ENCODE data around the gene TAOK1. TPM values are rescaled to one million over a fixed set of nuclear protein-coding genes. Genes with fewer than 3 reads are reported as not detected.

TAOK1 gene
- total RNA-seq, 1 experiment from 2014 or later, result 87.1 TPM

DNA sequence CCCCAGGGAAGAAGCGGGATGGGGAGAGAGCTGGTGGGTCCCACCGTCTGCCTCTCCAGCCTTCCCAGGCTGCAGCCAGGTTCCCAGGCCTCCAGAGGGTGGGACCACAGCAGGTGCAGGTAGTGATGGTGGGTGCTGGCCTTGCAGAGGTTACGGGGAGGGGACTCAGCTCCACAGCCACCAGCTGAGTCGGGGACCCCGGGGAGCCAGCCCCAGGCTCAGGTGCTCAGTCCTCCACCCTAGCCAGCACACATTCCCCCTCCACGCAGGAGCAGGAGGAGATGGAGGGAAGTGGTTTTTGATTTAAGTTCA is 183.4 kb downstream of the TAOK1 start (continued):
- TF ChIP-seq FOXP1 (CRISPR knock-in tag; IDR thresholded peaks at IDR 0.05; ENCODE audit: borderline replicate concordance), result no peak
- no peak for TF ChIP-seq JUN (CRISPR knock-in tag; IDR thresholded peaks at IDR 0.05)

DNA sequence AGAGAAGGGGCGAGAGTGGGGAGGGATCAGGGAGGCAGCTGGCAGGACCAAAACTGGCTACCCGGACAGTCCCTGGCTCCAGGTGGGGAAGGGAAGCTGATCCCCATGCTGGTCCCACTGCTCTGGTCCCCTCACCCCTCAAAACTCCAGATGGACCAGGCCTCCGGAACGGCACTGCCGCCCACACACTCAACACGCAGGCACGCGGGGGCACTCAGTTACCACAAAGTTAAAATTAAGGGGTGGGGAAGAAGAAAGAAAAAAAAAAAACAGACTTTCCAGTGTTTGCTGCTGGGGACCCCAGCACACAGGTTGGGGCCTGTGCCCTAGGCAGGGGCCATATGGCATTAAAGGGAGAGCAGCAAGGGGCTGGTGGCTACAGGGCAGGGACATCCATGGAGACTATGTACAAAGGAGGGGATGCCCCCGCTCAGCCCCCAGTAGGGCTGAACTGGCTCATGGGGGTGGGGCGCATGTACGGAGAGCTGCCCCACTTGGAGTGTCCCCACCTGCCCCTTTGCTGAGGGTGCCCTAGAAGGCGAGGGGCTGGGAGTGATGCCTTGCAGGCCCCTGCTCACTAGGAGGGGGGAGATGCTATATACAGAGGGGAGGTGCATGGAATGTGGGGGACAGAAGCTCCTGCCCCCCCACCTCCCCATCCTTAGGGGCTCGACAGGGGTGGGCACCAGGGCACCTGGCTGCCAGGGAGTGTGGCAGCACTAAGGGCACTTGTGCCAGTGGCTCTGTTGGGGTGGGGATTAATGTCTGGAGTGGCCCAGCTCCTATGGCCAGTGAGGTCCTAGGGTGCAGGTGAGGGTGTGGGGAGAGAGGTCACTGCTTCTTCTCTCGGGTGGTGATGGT is 183.9 kb downstream of the TAOK1 start:
- TF ChIP-seq GTF2I (CRISPR knock-in tag; conservative IDR thresholded peaks at IDR 0.05) (no peak), ZNF232 (CRISPR knock-in tag; IDR thresholded peaks at IDR 0.05) (no peak), NFATC4 (CRISPR knock-in tag; IDR thresholded peaks at IDR 0.05) (no peak)
- CTCF ChIA-PET, result interaction anchor here (0.5 to 11.4 kb wide), 12 partner anchors 11 to 429 kb away, joined by 3 to 112 read pairs (median 7); partner anchors contain the start of gene ANKRD13B
- Mint-ChIP-seq H3K4me1 (peaks cover 8% of the 10 kb centered on the region), H3K9me3 (no peaks in the 10 kb centered on the region), H3K4me3 (no peak overlapping the region), H3K36me3 (peaks cover 15% of the 10 kb centered on the region; the same call in 1 of the 2 replicates), H3K27me3 (ENCODE audit: low read depth) (peaks cover 8% of the 10 kb centered on the region; the same call in 1 of the 2 replicates), H3K27ac (no peak overlapping the region)
- ATAC-seq (no peak), DNase-seq (ENCODE audit: low spot score) (no peak)
- POLR2A ChIA-PET, result interaction anchor here (1.2 kb wide), 1 partner anchor 17 kb away, joined by 3 read pairs; no protein-coding TSS in a partner anchor

DNA sequence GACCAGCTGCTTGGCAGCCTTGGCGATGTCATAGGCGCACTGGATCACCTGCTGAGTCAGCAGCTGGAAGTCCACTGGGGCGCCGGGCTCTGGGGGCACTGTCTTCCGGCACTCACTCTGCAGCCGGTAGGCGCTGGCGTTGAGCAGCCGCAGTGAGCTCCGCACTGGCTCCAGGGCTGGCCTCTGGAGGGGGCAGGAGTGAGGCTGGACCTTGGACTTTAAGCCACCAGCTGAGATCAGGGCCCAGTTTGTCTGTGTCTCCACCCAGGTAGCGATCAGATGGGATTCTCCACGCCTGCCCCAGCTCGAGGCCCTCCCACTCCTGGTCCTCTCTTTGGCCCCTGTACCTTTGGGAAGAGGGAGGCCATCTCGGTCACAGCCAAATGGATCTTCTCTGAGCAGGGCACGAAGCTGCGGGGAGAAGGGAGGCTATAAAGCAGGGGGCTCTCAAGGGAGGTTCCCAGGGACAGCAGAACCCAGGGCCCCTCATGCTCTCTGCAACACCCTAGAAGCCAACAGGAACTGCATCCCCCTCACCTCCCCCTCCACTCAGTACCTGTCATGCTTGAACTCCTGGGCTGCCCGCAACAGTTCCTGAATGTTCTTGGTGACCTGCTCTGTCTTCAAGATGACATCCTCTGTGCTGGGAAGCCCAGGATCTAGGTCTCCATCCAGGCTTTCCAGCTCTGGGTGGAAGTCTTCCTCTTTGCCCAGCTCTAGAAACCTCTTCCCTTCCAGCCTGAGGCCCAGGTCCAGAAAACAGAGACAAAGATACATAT is 184.8 kb downstream of the TAOK1 start:
- H3K27ac Mint-ChIP-seq, result no peak overlapping the region
- no peak overlapping the region for H3K4me3 Mint-ChIP-seq
- H3K9me3 Mint-ChIP-seq, result no peaks in the 10 kb centered on the region
- ATAC-seq (no peak), DNase-seq (ENCODE audit: low spot score) (no peak)
- peaks cover 21% of the 10 kb centered on the region for H3K36me3 Mint-ChIP-seq
- TF ChIP-seq FOXK1 (CRISPR knock-in tag; IDR thresholded peaks at IDR 0.05) (no peak), ZNF317 (CRISPR knock-in tag; IDR thresholded peaks at IDR 0.05; ENCODE audit: borderline replicate concordance, low read depth) (no peak), GABPB1 (CRISPR knock-in tag; IDR thresholded peaks at IDR 0.05) (peak; percentile 63; the same call in 1 of the 2 replicates), SMAD3 (CRISPR knock-in tag; IDR thresholded peaks at IDR 0.05; ENCODE audit: borderline replicate concordance) (no peak), ZNF232 (CRISPR knock-in tag; IDR thresholded peaks at IDR 0.05) (no peak)
- TF ChIP-seq, protein P1, sequence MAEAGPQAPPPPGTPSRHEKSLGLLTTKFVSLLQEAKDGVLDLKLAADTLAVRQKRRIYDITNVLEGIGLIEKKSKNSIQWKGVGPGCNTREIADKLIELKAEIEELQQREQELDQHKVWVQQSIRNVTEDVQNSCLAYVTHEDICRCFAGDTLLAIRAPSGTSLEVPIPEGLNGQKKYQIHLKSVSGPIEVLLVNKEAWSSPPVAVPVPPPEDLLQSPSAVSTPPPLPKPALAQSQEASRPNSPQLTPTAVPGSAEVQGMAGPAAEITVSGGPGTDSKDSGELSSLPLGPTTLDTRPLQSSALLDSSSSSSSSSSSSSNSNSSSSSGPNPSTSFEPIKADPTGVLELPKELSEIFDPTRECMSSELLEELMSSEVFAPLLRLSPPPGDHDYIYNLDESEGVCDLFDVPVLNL (CRISPR knock-in tag; IDR thresholded peaks at IDR 0.05; ENCODE audit: borderline replicate concordance, low read depth), result no peak
- TF ChIP-seq, protein P2, sequence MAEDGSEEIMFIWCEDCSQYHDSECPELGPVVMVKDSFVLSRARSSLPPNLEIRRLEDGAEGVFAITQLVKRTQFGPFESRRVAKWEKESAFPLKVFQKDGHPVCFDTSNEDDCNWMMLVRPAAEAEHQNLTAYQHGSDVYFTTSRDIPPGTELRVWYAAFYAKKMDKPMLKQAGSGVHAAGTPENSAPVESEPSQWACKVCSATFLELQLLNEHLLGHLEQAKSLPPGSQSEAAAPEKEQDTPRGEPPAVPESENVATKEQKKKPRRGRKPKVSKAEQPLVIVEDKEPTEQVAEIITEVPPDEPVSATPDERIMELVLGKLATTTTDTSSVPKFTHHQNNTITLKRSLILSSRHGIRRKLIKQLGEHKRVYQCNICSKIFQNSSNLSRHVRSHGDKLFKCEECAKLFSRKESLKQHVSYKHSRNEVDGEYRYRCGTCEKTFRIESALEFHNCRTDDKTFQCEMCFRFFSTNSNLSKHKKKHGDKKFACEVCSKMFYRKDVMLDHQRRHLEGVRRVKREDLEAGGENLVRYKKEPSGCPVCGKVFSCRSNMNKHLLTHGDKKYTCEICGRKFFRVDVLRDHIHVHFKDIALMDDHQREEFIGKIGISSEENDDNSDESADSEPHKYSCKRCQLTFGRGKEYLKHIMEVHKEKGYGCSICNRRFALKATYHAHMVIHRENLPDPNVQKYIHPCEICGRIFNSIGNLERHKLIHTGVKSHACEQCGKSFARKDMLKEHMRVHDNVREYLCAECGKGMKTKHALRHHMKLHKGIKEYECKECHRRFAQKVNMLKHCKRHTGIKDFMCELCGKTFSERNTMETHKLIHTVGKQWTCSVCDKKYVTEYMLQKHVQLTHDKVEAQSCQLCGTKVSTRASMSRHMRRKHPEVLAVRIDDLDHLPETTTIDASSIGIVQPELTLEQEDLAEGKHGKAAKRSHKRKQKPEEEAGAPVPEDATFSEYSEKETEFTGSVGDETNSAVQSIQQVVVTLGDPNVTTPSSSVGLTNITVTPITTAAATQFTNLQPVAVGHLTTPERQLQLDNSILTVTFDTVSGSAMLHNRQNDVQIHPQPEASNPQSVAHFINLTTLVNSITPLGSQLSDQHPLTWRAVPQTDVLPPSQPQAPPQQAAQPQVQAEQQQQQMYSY (CRISPR knock-in tag; IDR thresholded peaks at IDR 0.05), result no peak
- CTCF ChIA-PET, result interaction anchor here (0.5 to 11.4 kb wide), 8 partner anchors 9 to 205 kb away, joined by 3 to 112 read pairs (median 6); partner anchors contain the start of gene ANKRD13B
- H3K4me1 Mint-ChIP-seq, result peaks cover 5% of the 10 kb centered on the region
- peaks cover 8% of the 10 kb centered on the region; the same call in 1 of the 2 replicates for H3K27me3 Mint-ChIP-seq (ENCODE audit: low read depth)
- POLR2A ChIA-PET, result interaction anchor here (1.2 kb wide), 1 partner anchor 16 kb away, joined by 3 read pairs; no protein-coding TSS in a partner anchor

DNA sequence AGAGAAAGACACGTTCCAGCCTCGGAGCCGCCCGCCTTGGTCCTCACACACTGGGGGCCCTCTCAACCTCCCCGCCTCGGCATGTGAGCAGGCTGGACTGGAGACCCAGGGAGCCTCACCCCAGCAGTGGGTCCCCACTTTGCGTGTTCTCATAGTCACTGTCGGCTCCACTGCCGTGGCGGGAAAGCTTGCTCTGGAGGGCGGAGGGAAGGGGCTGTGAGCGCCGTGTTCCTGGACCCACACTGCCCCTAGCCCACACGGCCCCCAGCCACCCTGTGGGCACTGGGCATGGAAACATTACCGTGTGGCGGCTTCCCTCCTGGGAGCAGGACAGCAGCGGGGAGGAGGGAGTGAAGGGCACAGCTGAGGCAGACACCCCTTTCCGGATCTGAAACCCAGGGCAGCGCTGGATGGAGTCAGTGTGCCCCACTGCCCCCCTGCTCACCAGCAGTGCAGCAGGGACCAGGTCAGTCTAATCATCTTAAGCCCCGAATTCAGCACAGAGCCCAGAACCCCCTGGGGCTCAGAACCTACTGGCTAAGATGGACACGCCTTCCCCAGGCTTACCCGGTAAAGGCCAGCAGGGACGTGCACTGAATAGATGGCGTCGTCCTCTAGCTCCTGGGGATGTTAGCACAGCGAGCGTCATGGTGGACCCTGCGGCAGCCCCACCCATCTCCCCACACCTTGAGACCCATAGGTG is 185.5 kb downstream of the TAOK1 start:
- DNase-seq (ENCODE audit: low spot score) (no peak), ATAC-seq (no peak)
- peaks cover 25% of the 10 kb centered on the region for H3K36me3 Mint-ChIP-seq
- no peak overlapping the region for H3K4me3 Mint-ChIP-seq
- ChIA-PET POLR2A (interaction anchor here (0.5 to 1.2 kb wide), 2 partner anchors 15 to 303 kb away, joined by 3 to 5 read pairs; no protein-coding TSS in a partner anchor), CTCF (interaction anchor here (0.9 to 7.5 kb wide), 6 partner anchors 10 to 206 kb away, joined by 3 to 65 read pairs (median 6); partner anchors contain the start of gene ANKRD13B)
- peaks cover 6% of the 10 kb centered on the region; the same call in 1 of the 2 replicates for H3K27me3 Mint-ChIP-seq (ENCODE audit: low read depth)
- H3K27ac Mint-ChIP-seq, result no peak overlapping the region
- TF ChIP-seq, protein P3, sequence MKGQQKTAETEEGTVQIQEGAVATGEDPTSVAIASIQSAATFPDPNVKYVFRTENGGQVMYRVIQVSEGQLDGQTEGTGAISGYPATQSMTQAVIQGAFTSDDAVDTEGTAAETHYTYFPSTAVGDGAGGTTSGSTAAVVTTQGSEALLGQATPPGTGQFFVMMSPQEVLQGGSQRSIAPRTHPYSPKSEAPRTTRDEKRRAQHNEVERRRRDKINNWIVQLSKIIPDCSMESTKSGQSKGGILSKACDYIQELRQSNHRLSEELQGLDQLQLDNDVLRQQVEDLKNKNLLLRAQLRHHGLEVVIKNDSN (CRISPR knock-in tag; IDR thresholded peaks at IDR 0.05), result no peak
- TF ChIP-seq ETV6 (CRISPR knock-in tag; IDR thresholded peaks at IDR 0.05) (no peak), SP1 (CRISPR knock-in tag; conservative IDR thresholded peaks at IDR 0.05) (no peak), CREB1 (CRISPR knock-in tag; IDR thresholded peaks at IDR 0.05) (no peak)
- TF ChIP-seq, protein P4, sequence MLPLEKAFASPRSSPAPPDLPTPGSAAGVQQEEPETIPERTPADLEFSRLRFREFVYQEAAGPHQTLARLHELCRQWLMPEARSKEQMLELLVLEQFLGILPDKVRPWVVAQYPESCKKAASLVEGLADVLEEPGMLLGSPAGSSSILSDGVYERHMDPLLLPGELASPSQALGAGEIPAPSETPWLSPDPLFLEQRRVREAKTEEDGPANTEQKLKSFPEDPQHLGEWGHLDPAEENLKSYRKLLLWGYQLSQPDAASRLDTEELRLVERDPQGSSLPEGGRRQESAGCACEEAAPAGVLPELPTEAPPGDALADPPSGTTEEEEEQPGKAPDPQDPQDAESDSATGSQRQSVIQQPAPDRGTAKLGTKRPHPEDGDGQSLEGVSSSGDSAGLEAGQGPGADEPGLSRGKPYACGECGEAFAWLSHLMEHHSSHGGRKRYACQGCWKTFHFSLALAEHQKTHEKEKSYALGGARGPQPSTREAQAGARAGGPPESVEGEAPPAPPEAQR (CRISPR knock-in tag; IDR thresholded peaks at IDR 0.05), result no peak
- H3K9me3 Mint-ChIP-seq, result no peaks in the 10 kb centered on the region
- H3K4me1 Mint-ChIP-seq, result peaks cover 8% of the 10 kb centered on the region
